Prostate gland (tissue), 2 donors: ENCODE data around the gene RIOX2.

ENCODE experiments used
- CTCF ChIP-seq, 4 experiments: fragments of 200-600 bp in 2 of 4; fragments of 450-650 bp in 2 of 4; sonication (generic) in 2 of 4; IDR thresholded peaks; 1 replicate in 3 of 4; 2 replicates in 1 of 4; pipeline ENCODE4 v1.5.1; 2016 to 2019; ENCODE audit warnings: antibody characterized with exemption in 4 of 4, mild to moderate bottlenecking in 2 of 4, moderate library complexity in 2 of 4
- POLR2A ChIP-seq: fragments of 450-650 bp; IDR thresholded peaks from one replicate; pipeline ENCODE4 v1.6.1; 2016; ENCODE audit warnings: antibody characterized with exemption, mild to moderate bottlenecking
- POLR2AphosphoS5 ChIP-seq: sonication (generic); formaldehyde crosslinking; IDR thresholded peaks from one replicate; pipeline ENCODE4 v1.6.1; 2017; ENCODE audit warnings: antibody characterized with exemption

- no peak for TF ChIP-seq CTCF (IDR thresholded peaks at IDR 0.05)
- TF ChIP-seq POLR2A = no peak
- no peak for TF ChIP-seq POLR2AphosphoS5
Observed at GRCh38 chr3:97901313-97902248, 70.7 kb downstream of the RIOX2 start.
